Neural cell (in vitro differentiated cells): ENCODE results near the gene PAIP1. TPM values are rescaled to one million over a fixed set of nuclear protein-coding genes. Genes with fewer than 3 reads are reported as not detected.
A peak's percentile ranks its signal among the peaks of the same experiment; 100 is the strongest.
"Not testable (repeated sequence)": the region's sequence is repeated elsewhere in the genome, so short reads cannot be mapped to it uniquely, and the experiment has no call there.

Source experiments
- H2AFZ ChIP-seq: fragments of 200-600, 300-800 bp; sonication (generic), shearing (Covaris generic); 2 replicates; pipeline ENCODE4 v1.6.0; 2014; ENCODE audit warnings: low read depth, mild to moderate bottlenecking, antibody characterized with exemption, low read length, moderate library complexity
- H3F3A ChIP-seq: fragments of 200-600 bp; shearing (Covaris generic); 2 replicates; pipeline ENCODE4 v1.6.1; 2016; ENCODE audit warnings: mild to moderate bottlenecking, moderate library complexity, mixed read lengths, antibody characterized with exemption, low read length; ENCODE audit not compliant: insufficient read depth, poor library complexity, severe bottlenecking
- H3K27ac ChIP-seq: fragments of 200-600, 300-800 bp; sonication (generic), shearing (Covaris generic); 2 replicates; pipeline ENCODE4 v1.5.1; 2014; ENCODE audit warnings: mild to moderate bottlenecking, low read length, moderate library complexity
- H3K27me3 ChIP-seq: fragments of 300-800, 200-600 bp; sonication (generic), shearing (Covaris generic); 2 replicates; pipeline ENCODE4 v1.6.0; 2014; ENCODE audit warnings: mild to moderate bottlenecking, low read depth, low read length, moderate library complexity; ENCODE audit not compliant: insufficient read depth
- H3K36me3 ChIP-seq: fragments of 300-800, 200-600 bp; sonication (generic), shearing (Covaris generic); 2 replicates; pipeline ENCODE4 v1.5.1; 2014; ENCODE audit warnings: mild to moderate bottlenecking, antibody characterized with exemption, low read length, moderate library complexity; ENCODE audit not compliant: insufficient read depth
- H3K4me2 ChIP-seq: fragments of 300-800, 200-600 bp; sonication (generic), shearing (Covaris generic); 2 replicates; pipeline ENCODE4 v1.6.0; 2014; ENCODE audit warnings: mild to moderate bottlenecking, low read length
- H3K4me3 ChIP-seq: fragments of 300-800, 200-600 bp; sonication (generic), shearing (Covaris generic); 2 replicates; pipeline ENCODE4 v1.5.1; 2014; ENCODE audit warnings: mild to moderate bottlenecking, low read length, moderate library complexity
- H3K79me2 ChIP-seq: fragments of 200-600 bp; shearing (Covaris generic); replicated peaks from 2 replicates; pipeline ENCODE4 v1.6.0; 2014; ENCODE audit warnings: mild to moderate bottlenecking, low read length, moderate library complexity; ENCODE audit not compliant: insufficient read depth
- H3K9ac ChIP-seq: fragments of 300-800, 200-600 bp; sonication (generic), shearing (Covaris generic); 2 replicates; pipeline ENCODE4 v1.6.1; 2016; ENCODE audit warnings: mild to moderate bottlenecking, low read length, mixed read lengths
- H3K9me2 ChIP-seq: fragments of 200-600 bp; shearing (Covaris generic); 2 replicates; pipeline ENCODE4 v1.6.1; 2016; ENCODE audit warnings: mild to moderate bottlenecking, low read length, mixed read lengths; ENCODE audit not compliant: insufficient read depth
- H3K9me3 ChIP-seq: fragments of 200-600, 300-800 bp; sonication (generic), shearing (Covaris generic); 2 replicates; pipeline ENCODE4 v1.6.1; 2016; ENCODE audit warnings: mild to moderate bottlenecking, mixed run types, low read length, moderate library complexity, mixed read lengths
- H4K20me1 ChIP-seq: fragments of 200-600 bp; shearing (Covaris generic); 2 replicates; pipeline ENCODE4 v1.6.1; 2016; ENCODE audit warnings: mild to moderate bottlenecking, mixed run types; ENCODE audit not compliant: insufficient read depth
- EP300 ChIP-seq: fragments of 450-650 bp; conservative IDR thresholded peaks from 2 replicates; pipeline ENCODE4 v1.6.1; 2014; ENCODE audit warnings: antibody characterized with exemption, mild to moderate bottlenecking, moderate library complexity; ENCODE audit not compliant: poor library complexity, severe bottlenecking
- EZH2 ChIP-seq: fragments of 200-600, 300-800 bp; shearing (Covaris generic), sonication (generic); IDR thresholded peaks from 2 replicates; pipeline ENCODE4 v1.6.1; 2014; ENCODE audit warnings: antibody characterized with exemption, low read length, borderline replicate concordance, mild to moderate bottlenecking; ENCODE audit not compliant: insufficient read depth, poor library complexity, severe bottlenecking
- MXI1 ChIP-seq: fragments of 450-650 bp; conservative IDR thresholded peaks from 2 replicates; pipeline ENCODE4 v1.6.1; 2014; ENCODE audit warnings: antibody characterized with exemption, mild to moderate bottlenecking; ENCODE audit not compliant: poor library complexity, severe bottlenecking
- POLR2AphosphoS5 ChIP-seq: IDR thresholded peaks from 2 replicates; pipeline ENCODE4 v1.6.1; 2012
- RAD21 ChIP-seq: fragments of 450-650 bp; conservative IDR thresholded peaks from 2 replicates; pipeline ENCODE4 v1.6.1; 2014; ENCODE audit warnings: antibody characterized with exemption, mild to moderate bottlenecking, moderate library complexity
- SMC3 ChIP-seq: fragments of 450-650 bp; conservative IDR thresholded peaks from 2 replicates; pipeline ENCODE4 v1.6.1; 2014; ENCODE audit warnings: antibody characterized with exemption, mild to moderate bottlenecking, moderate library complexity; ENCODE audit not compliant: poor library complexity
- TAF1 ChIP-seq: IDR thresholded peaks from 2 replicates; pipeline ENCODE4 v1.6.1; 2012; ENCODE audit warnings: low read depth
- polyA plus RNA-seq: library from polyadenylated mRNA; depleted of rRNA; stranded (reverse); fragments of >200 nt; gene quantifications from 2 replicates; pipeline ENCODE4 v1.2.3, GENCODE V29; 2014
- TF ChIP-seq, protein P1 (sequence below): fragments of 450-650 bp; IDR thresholded peaks from 2 replicates; pipeline ENCODE4 v1.5.1; 2014; ENCODE audit warnings: antibody characterized with exemption, mild to moderate bottlenecking, moderate library complexity; ENCODE audit not compliant: poor library complexity, severe bottlenecking
- TF ChIP-seq, protein P2 (sequence below): IDR thresholded peaks from 2 replicates; pipeline ENCODE4 v1.6.1; 2012; ENCODE audit warnings: borderline replicate concordance

The PAIP1 gene
- polyA plus RNA-seq, 1 donor from 2014 or later: 276 TPM

DNA sequence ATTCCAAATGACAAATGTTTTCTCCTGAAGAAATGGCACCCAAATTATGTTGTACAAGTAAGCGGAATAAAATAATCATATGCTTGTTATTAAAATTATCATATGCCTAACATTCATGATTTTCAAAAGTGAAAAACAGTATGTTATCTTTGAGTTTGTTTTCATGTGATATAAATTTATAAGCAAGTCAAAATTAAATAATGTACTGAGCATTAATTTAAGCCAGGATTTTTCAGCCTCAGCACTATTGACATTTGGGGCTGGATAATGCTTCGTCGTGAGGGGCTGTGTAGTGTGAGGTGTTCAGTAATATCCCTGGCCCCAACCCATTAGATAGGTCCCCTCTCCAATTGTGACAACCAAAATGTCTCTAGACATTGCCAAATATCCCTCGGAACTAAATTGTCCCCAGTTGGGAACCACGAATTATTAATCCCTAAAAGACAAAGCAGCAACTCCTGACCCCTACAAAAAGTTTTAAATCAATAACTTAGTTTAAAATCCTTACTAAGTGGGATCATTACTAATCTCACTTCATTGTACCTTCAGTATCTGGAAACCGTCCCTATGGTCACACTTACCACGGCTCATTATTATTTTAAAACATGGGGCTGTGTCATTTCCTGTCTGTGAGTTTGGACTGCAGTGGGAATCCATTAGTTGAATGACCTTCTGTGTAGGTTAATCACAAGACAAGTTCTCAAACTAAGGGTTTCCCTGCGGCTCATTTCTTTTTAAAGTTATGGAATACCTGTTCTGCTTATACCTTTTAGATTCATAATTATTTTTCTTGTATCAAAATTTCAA, 44.8 kb upstream of the PAIP1 start:
- TF ChIP-seq, protein P1, sequence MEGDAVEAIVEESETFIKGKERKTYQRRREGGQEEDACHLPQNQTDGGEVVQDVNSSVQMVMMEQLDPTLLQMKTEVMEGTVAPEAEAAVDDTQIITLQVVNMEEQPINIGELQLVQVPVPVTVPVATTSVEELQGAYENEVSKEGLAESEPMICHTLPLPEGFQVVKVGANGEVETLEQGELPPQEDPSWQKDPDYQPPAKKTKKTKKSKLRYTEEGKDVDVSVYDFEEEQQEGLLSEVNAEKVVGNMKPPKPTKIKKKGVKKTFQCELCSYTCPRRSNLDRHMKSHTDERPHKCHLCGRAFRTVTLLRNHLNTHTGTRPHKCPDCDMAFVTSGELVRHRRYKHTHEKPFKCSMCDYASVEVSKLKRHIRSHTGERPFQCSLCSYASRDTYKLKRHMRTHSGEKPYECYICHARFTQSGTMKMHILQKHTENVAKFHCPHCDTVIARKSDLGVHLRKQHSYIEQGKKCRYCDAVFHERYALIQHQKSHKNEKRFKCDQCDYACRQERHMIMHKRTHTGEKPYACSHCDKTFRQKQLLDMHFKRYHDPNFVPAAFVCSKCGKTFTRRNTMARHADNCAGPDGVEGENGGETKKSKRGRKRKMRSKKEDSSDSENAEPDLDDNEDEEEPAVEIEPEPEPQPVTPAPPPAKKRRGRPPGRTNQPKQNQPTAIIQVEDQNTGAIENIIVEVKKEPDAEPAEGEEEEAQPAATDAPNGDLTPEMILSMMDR: no peak
- no peak for TF ChIP-seq MXI1
- TF ChIP-seq, protein P2, sequence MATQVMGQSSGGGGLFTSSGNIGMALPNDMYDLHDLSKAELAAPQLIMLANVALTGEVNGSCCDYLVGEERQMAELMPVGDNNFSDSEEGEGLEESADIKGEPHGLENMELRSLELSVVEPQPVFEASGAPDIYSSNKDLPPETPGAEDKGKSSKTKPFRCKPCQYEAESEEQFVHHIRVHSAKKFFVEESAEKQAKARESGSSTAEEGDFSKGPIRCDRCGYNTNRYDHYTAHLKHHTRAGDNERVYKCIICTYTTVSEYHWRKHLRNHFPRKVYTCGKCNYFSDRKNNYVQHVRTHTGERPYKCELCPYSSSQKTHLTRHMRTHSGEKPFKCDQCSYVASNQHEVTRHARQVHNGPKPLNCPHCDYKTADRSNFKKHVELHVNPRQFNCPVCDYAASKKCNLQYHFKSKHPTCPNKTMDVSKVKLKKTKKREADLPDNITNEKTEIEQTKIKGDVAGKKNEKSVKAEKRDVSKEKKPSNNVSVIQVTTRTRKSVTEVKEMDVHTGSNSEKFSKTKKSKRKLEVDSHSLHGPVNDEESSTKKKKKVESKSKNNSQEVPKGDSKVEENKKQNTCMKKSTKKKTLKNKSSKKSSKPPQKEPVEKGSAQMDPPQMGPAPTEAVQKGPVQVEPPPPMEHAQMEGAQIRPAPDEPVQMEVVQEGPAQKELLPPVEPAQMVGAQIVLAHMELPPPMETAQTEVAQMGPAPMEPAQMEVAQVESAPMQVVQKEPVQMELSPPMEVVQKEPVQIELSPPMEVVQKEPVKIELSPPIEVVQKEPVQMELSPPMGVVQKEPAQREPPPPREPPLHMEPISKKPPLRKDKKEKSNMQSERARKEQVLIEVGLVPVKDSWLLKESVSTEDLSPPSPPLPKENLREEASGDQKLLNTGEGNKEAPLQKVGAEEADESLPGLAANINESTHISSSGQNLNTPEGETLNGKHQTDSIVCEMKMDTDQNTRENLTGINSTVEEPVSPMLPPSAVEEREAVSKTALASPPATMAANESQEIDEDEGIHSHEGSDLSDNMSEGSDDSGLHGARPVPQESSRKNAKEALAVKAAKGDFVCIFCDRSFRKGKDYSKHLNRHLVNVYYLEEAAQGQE: no peak
- TF ChIP-seq RAD21: no peak
- TF ChIP-seq SMC3: no peak
- no peak for TF ChIP-seq EP300
- TF ChIP-seq EZH2: no peak
- TF ChIP-seq POLR2AphosphoS5: no peak
- no peak for TF ChIP-seq TAF1
- Histone ChIP-seq H3K9me3 (no peaks in the 10 kb centered on the region), H4K20me1 (no peaks in the 10 kb centered on the region), H3K9me2 (no peaks in the 10 kb centered on the region), H3K36me3 (no peaks in the 10 kb centered on the region), H3K27me3 (no peaks in the 10 kb centered on the region), H3F3A (no peaks in the 10 kb centered on the region), H3K9ac (peak overlapping the region; percentile 85), H2AFZ (peak overlapping the region; percentile 95), H3K4me2 (peak overlapping the region; percentile 85), H3K4me3 (peak overlapping the region; percentile 71), H3K79me2 (peaks cover 4% of the 10 kb centered on the region), H3K27ac (peak overlapping the region; percentile 65)

DNA sequence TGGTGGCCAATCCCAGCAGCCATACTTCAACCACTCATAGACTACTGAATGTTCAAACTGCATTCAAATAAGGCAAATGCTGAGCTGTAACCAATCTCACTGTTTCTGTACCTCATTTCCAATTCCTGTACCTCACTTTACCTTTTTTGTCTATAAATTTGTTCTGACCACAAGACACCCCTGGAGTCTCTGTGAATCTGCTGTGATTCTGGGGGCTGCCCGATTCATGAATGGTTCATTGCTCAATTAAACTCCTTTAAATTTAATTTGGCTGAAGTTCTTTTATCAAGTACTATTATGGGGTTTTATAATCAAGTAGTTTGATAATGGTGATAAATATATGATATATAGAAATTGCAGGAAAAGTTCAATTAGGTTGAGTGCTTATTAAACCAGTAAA, 42.0 kb upstream of the PAIP1 start:
- not testable (repeated sequence) for H3K9ac ChIP-seq, H3K27me3 ChIP-seq, H3K4me2 ChIP-seq, H3F3A ChIP-seq, H3K9me2 ChIP-seq, H4K20me1 ChIP-seq, H3K27ac ChIP-seq, H3K36me3 ChIP-seq, H3K4me3 ChIP-seq, H3K79me2 ChIP-seq, H2AFZ ChIP-seq, H3K9me3 ChIP-seq
